Measurements from ENCODE around the gene C1orf159.

- TF ChIP-seq, protein P1, sequence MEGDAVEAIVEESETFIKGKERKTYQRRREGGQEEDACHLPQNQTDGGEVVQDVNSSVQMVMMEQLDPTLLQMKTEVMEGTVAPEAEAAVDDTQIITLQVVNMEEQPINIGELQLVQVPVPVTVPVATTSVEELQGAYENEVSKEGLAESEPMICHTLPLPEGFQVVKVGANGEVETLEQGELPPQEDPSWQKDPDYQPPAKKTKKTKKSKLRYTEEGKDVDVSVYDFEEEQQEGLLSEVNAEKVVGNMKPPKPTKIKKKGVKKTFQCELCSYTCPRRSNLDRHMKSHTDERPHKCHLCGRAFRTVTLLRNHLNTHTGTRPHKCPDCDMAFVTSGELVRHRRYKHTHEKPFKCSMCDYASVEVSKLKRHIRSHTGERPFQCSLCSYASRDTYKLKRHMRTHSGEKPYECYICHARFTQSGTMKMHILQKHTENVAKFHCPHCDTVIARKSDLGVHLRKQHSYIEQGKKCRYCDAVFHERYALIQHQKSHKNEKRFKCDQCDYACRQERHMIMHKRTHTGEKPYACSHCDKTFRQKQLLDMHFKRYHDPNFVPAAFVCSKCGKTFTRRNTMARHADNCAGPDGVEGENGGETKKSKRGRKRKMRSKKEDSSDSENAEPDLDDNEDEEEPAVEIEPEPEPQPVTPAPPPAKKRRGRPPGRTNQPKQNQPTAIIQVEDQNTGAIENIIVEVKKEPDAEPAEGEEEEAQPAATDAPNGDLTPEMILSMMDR (conservative IDR thresholded peaks at IDR 0.05 in 1 of 2, IDR thresholded peaks at IDR 0.05 in 1 of 2; ENCODE audit: low read depth in 1 of 2, low read length in 2 of 2), result no peak
- no peak for TF ChIP-seq EZH2 (IDR thresholded peaks at IDR 0.05; ENCODE audit: low read length, missing control alignments)
Measured at GRCh38 chr1:1122981-1123480, 7.1 kb upstream of the C1orf159 start.
